CD14-positive monocyte (primary cell): ENCODE results near the gene MAD1L1. TPM values are rescaled to one million over a fixed set of nuclear protein-coding genes. Genes with fewer than 3 reads are reported as not detected.
A peak's percentile ranks its signal among the peaks of the same experiment; 100 is the strongest.

Source experiments
- DNase-seq, 3 donors: peaks; one replicate each; pipeline ENCODE4 v3.0.0-alpha.2; 2011 to 2022
- H2AFZ ChIP-seq: 2 replicates; pipeline ENCODE4 v1.6.0; 2012; ENCODE audit warnings: mild to moderate bottlenecking, low read depth, low read length, inconsistent platforms; ENCODE audit not compliant: insufficient read depth, poor library complexity, severe bottlenecking
- H3K27ac ChIP-seq, 2 donors: 1 replicate in 1 of 2; 2 replicates in 1 of 2; pipeline ENCODE4 v1.5.1; 2012 to 2013; ENCODE audit warnings: low read length in 2 of 2, control low read depth in 1 of 2, inconsistent platforms in 1 of 2, low read depth in 1 of 2, mild to moderate bottlenecking in 1 of 2
- H3K27me3 ChIP-seq, 2 donors: one replicate each; pipeline versions ENCODE4 v1.6.0 to v1.6.1; 2011 to 2013; ENCODE audit warnings: low read length in 2 of 2; ENCODE audit not compliant: control insufficient read depth in 2 of 2, insufficient read depth in 2 of 2
- H3K36me3 ChIP-seq, 2 donors: replicated peaks in 1 of 2; 1 replicate in 1 of 2; 2 replicates in 1 of 2; pipeline versions ENCODE4 v1.5.1 to v1.6.1; 2012 to 2013; ENCODE audit warnings: low read length in 2 of 2, control low read depth in 1 of 2, inconsistent platforms in 1 of 2, mild to moderate bottlenecking in 1 of 2; ENCODE audit not compliant: insufficient read depth in 2 of 2, control insufficient read depth in 1 of 2
- H3K4me1 ChIP-seq, 2 donors: 1 replicate in 1 of 2; 2 replicates in 1 of 2; pipeline versions ENCODE4 v1.5.1 to v1.6.1; 2012 to 2013; ENCODE audit warnings: low read length in 2 of 2, control low read depth in 1 of 2, inconsistent platforms in 1 of 2, mild to moderate bottlenecking in 1 of 2, moderate library complexity in 1 of 2; ENCODE audit not compliant: insufficient read depth in 2 of 2, control insufficient read depth in 1 of 2
- H3K4me2 ChIP-seq: replicated peaks from 2 replicates; pipeline ENCODE3; 2012; ENCODE audit warnings: low read length, moderate library complexity, mild to moderate bottlenecking; ENCODE audit not compliant: poor library complexity, severe bottlenecking; ENCODE audit errors: extremely low read depth
- H3K4me3 ChIP-seq, 3 experiments: fragments of 200-600 bp in 1 of 3; sonication (generic) in 1 of 3; replicated peaks in 1 of 3; 1 replicate in 2 of 3; 2 replicates in 1 of 3; pipeline ENCODE4 v1.5.1; 2011 to 2013; ENCODE audit warnings: low read length in 3 of 3, mild to moderate bottlenecking in 3 of 3, control low read depth in 2 of 3, low read depth in 2 of 3, inconsistent platforms in 1 of 3, moderate library complexity in 1 of 3
- H3K79me2 ChIP-seq: 2 replicates; pipeline ENCODE4 v1.6.0; 2012; ENCODE audit warnings: mild to moderate bottlenecking, control low read depth, inconsistent platforms, low read length, moderate library complexity; ENCODE audit not compliant: insufficient read depth
- H3K9ac ChIP-seq: 2 replicates; pipeline ENCODE4 v1.6.0; 2017; ENCODE audit warnings: low read length, mild to moderate bottlenecking; ENCODE audit not compliant: insufficient read depth, poor library complexity, severe bottlenecking
- H3K9me3 ChIP-seq, 2 donors: replicated peaks in 1 of 2; 1 replicate in 1 of 2; 2 replicates in 1 of 2; pipeline versions ENCODE4 v1.5.1 to v1.6.1; 2012 to 2013; ENCODE audit warnings: low read length in 2 of 2, control low read depth in 1 of 2; ENCODE audit not compliant: control insufficient read depth in 1 of 2, insufficient read depth in 1 of 2
- H4K20me1 ChIP-seq: 2 replicates; pipeline ENCODE4 v1.6.0; 2012; ENCODE audit warnings: mild to moderate bottlenecking, low read length, control low read depth, moderate library complexity; ENCODE audit not compliant: insufficient read depth
- H3K27ac Mint-ChIP-seq, 7 donors: one replicate each; pipeline ENCODE4 v1.8.0; 2020; ENCODE audit warnings: mild to moderate bottlenecking in 7 of 7, mixed read lengths in 7 of 7, moderate library complexity in 6 of 7, inconsistent platforms in 2 of 7
- H3K27me3 Mint-ChIP-seq, 3 donors: one replicate each; pipeline ENCODE4 v1.8.0; 2021 to 2022; ENCODE audit warnings: low read depth in 3 of 3, mild to moderate bottlenecking in 3 of 3, mixed read lengths in 3 of 3, moderate library complexity in 3 of 3, inconsistent platforms in 1 of 3
- H3K36me3 Mint-ChIP-seq, 2 donors: one replicate each; pipeline ENCODE4 v1.8.0; 2020; ENCODE audit warnings: mixed read lengths in 2 of 2, inconsistent platforms in 1 of 2, mild to moderate bottlenecking in 1 of 2
- H3K4me1 Mint-ChIP-seq: one replicate; pipeline ENCODE4 v1.8.0; 2020; ENCODE audit warnings: mild to moderate bottlenecking, mixed read lengths
- H3K4me3 Mint-ChIP-seq, 2 donors: one replicate each; pipeline ENCODE4 v1.8.0; 2020; ENCODE audit warnings: mild to moderate bottlenecking in 2 of 2, mixed read lengths in 2 of 2, moderate library complexity in 1 of 2
- H3K9me3 Mint-ChIP-seq, 7 donors: one replicate each; pipeline ENCODE4 v1.8.0; 2020 to 2022; ENCODE audit warnings: mixed read lengths in 7 of 7, mild to moderate bottlenecking in 6 of 7, moderate library complexity in 6 of 7, inconsistent platforms in 2 of 7
- WGBS: methylation state at CpG from one replicate; pipeline ENCODE4 v1.1.5; 2013; ENCODE audit warnings: missing lambda C conversion rate; ENCODE audit not compliant: insufficient coverage; 5-methylcytosine and 5-hydroxymethylcytosine counted together
- intact Hi-C, 2 donors: fragments of 100-400 bp; cut with micrococcal nuclease; formaldehyde crosslinking; loops; one replicate each; pipeline versions ENCODE4 v1.15.0 to v1.15.1; 2023
- polyA plus RNA-seq, 3 donors: library from polyadenylated mRNA; depleted of rRNA in 1 of 3; unstranded in 2 of 3; stranded (reverse) in 1 of 3; fragments of 300-500 nt in 2 of 3; fragments of >200 nt in 1 of 3; fragmentation: Illumina TruSeq in 2 of 3; gene quantifications; 1 replicate in 2 of 3; 2 replicates in 1 of 3; pipeline ENCODE4 v1.2.3, GENCODE V29; 2012 to 2021
- TF ChIP-seq, protein P1 (sequence below): fragments of 200-600 bp; IDR thresholded peaks from one replicate; pipeline ENCODE4 v1.8.0; 2022; ENCODE audit warnings: antibody characterized with exemption, mild to moderate bottlenecking

The MAD1L1 gene
- polyA plus RNA-seq, 3 donors, result 22.0 to 39.4 (median 33.2) TPM

DNA sequence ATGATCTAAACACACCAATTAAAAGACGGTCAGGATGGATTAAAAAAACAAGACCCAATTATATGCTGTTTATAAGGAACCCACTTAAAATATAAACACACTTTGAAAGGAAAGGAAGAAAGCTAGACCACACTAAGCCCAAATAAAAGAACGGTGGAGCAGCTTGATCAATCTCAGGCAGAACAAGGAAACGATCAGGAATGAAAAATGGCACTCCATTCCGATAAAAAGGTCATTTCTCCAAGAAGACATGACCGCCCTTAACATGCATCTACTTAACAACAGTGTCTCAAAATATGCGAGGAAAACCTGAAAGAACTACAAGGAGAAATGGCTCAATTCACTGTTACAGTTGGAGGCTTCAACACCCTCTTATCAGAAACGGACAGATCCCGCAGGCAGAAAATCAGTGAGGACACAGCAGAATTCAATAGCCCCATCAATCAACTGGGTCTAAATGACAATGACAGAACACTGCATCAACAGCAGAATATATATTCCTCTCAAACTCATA, 210.0 kb downstream of the MAD1L1 start:
- DNase-seq, result no peak
- Histone ChIP-seq H3K9me3 (peaks cover 0 to 6% of the 10 kb centered on the region in 2 donors), H3K4me1 (peaks cover 48 to 54% of the 10 kb centered on the region in 2 donors), H3K36me3 (no peaks in the 10 kb centered on the region), H3K79me2 (no peaks in the 10 kb centered on the region), H2AFZ (no peak overlapping the region), H4K20me1 (no peaks in the 10 kb centered on the region), H3K4me2 (no peak overlapping the region), H3K4me3 (no peak overlapping the region), H3K27ac (no peak overlapping the region), H3K9ac (no peak overlapping the region), H3K27me3 (no peaks in the 10 kb centered on the region)
- H3K27ac Mint-ChIP-seq, result peak overlapping the region in 1 of 7 donors; percentile 91
- WGBS, result 100% methylated on average over 2 of the region's 8 CpGs
- TF ChIP-seq, protein P1, sequence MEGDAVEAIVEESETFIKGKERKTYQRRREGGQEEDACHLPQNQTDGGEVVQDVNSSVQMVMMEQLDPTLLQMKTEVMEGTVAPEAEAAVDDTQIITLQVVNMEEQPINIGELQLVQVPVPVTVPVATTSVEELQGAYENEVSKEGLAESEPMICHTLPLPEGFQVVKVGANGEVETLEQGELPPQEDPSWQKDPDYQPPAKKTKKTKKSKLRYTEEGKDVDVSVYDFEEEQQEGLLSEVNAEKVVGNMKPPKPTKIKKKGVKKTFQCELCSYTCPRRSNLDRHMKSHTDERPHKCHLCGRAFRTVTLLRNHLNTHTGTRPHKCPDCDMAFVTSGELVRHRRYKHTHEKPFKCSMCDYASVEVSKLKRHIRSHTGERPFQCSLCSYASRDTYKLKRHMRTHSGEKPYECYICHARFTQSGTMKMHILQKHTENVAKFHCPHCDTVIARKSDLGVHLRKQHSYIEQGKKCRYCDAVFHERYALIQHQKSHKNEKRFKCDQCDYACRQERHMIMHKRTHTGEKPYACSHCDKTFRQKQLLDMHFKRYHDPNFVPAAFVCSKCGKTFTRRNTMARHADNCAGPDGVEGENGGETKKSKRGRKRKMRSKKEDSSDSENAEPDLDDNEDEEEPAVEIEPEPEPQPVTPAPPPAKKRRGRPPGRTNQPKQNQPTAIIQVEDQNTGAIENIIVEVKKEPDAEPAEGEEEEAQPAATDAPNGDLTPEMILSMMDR, result no peak
- no peaks in the 10 kb centered on the region for H3K27me3 Mint-ChIP-seq
- H3K4me1 Mint-ChIP-seq, result peaks cover 55% of the 10 kb centered on the region
- peaks cover 5 to 8% of the 10 kb centered on the region in 2 donors for H3K36me3 Mint-ChIP-seq
- no peak overlapping the region for H3K4me3 Mint-ChIP-seq
- intact Hi-C loops, result loop anchor here in 1 of 2 donors (5.0 kb wide), 1 partner anchor 90 kb away; no protein-coding TSS in a partner anchor
- peaks cover 2 to 25% (median 20%) of the 10 kb centered on the region in 7 donors for H3K9me3 Mint-ChIP-seq

DNA sequence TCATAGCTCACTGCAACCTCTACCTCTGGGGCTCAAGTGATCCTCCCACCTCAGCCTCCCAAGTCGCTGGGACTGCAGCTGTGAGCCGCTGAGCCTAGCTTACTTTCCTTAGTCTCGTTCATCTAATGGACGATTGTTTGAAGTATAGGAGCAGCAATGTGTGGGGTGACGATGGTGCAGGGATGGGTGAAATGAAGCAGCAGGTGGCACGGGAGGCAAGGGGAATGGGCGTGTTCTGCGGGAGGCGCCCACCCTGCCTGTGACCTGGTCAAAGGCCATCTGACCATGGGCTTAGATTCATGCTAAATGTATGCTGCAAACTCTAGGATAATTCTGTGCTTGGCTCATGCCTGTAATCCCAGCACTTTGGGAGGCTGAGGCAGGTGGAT, 210.7 kb downstream of the MAD1L1 start:
- H3K27me3 Mint-ChIP-seq, result no peaks in the 10 kb centered on the region
- no peaks in the 10 kb centered on the region for H3K27me3 ChIP-seq
- no peaks in the 10 kb centered on the region for H3K79me2 ChIP-seq
- no peaks in the 10 kb centered on the region for H4K20me1 ChIP-seq
- H3K36me3 Mint-ChIP-seq, result peaks cover 8 to 11% of the 10 kb centered on the region in 2 donors
- WGBS, result 98% methylated on average over 6 of the region's 9 CpGs
- H3K4me2 ChIP-seq, result no peak overlapping the region
- H3K27ac Mint-ChIP-seq, result peak overlapping the region in 1 of 7 donors; percentile 8
- no peaks in the 10 kb centered on the region for H3K36me3 ChIP-seq
- DNase-seq, result no peak
- no peak overlapping the region for H3K9ac ChIP-seq
- intact Hi-C loops, result loop anchor here in 1 of 2 donors (5.0 kb wide), 1 partner anchor 90 kb away; no protein-coding TSS in a partner anchor
- H3K9me3 ChIP-seq, result peaks cover 0 to 6% of the 10 kb centered on the region in 2 donors
- peaks cover 0 to 25% (median 14%) of the 10 kb centered on the region in 7 donors for H3K9me3 Mint-ChIP-seq
- peaks cover 52 to 61% of the 10 kb centered on the region in 2 donors for H3K4me1 ChIP-seq
- TF ChIP-seq, protein P1, result no peak
- no peak overlapping the region for H3K4me3 ChIP-seq
- H3K4me3 Mint-ChIP-seq, result no peak overlapping the region
- no peak overlapping the region for H2AFZ ChIP-seq
- peaks cover 58% of the 10 kb centered on the region for H3K4me1 Mint-ChIP-seq
- H3K27ac ChIP-seq, result no peak overlapping the region
